Calu3 (cell line): Measurements from ENCODE around the gene SS18L1. TPM values are rescaled to one million over a fixed set of nuclear protein-coding genes. Genes with fewer than 3 reads are reported as not detected.

Experiments
- BruUV-seq: library from RNA; stranded (reverse); fragments of 400-500 nt; replicated peaks from 2 replicates; lab custom pipeline; 2021; lab: Mats Ljungman, UMichigan
- CTCF ChIA-PET: fragments of 300-600 bp; sonication (Branson Sonifier 250); formaldehyde crosslinking; loops from one replicate; lab custom pipeline; 2022; ENCODE audit warnings: antibody characterized with exemption; lab: Charles Lee
- DNase-seq: peaks from one replicate; pipeline ENCODE4 v3.0.0; 2022
- H3K27ac Mint-ChIP-seq: one replicate; pipeline ENCODE4 v1.8.0; 2022; ENCODE audit warnings: mixed read lengths; ENCODE audit not compliant: unreplicated experiment
- H3K27me3 Mint-ChIP-seq: one replicate; pipeline ENCODE4 v1.8.0; 2022; ENCODE audit warnings: mixed read lengths; ENCODE audit not compliant: unreplicated experiment
- H3K36me3 Mint-ChIP-seq: one replicate; pipeline ENCODE4 v1.8.0; 2022; ENCODE audit warnings: mild to moderate bottlenecking, moderate library complexity, mixed read lengths; ENCODE audit not compliant: insufficient read depth, unreplicated experiment
- H3K4me1 Mint-ChIP-seq: one replicate; pipeline ENCODE4 v1.8.0; 2022; ENCODE audit warnings: mild to moderate bottlenecking, low read depth, mixed read lengths; ENCODE audit not compliant: unreplicated experiment
- H3K4me3 Mint-ChIP-seq: one replicate; pipeline ENCODE4 v1.8.0; 2022; ENCODE audit warnings: mild to moderate bottlenecking, low read depth, moderate library complexity, mixed read lengths; ENCODE audit not compliant: unreplicated experiment
- H3K9me3 Mint-ChIP-seq: one replicate; pipeline ENCODE4 v1.8.0; 2022; ENCODE audit warnings: low read depth, mixed read lengths; ENCODE audit not compliant: unreplicated experiment
- CTCF ChIP-seq: fragments of 200-600 bp; IDR thresholded peaks from one replicate; pipeline ENCODE4 v1.8.0; 2022; ENCODE audit warnings: antibody characterized with exemption; ENCODE audit not compliant: unreplicated experiment
- intact Hi-C: fragments of 100-400 bp; cut with micrococcal nuclease; formaldehyde crosslinking; loops from one replicate; pipeline ENCODE4 v1.10.0; 2022; ENCODE audit not compliant: unreplicated experiment
- total RNA-seq: library from RNA; stranded (reverse); gene quantifications from 2 replicates; pipeline ENCODE4 v1.2.3, GENCODE V29; 2022

Gene SS18L1
- total RNA-seq, 1 experiment from 2014 or later = 47.4 TPM

- Mint-ChIP-seq H3K27ac (no peak overlapping the region), H3K36me3 (peaks cover 59% of the 10 kb centered on the region), H3K27me3 (peaks cover 29% of the 10 kb centered on the region), H3K4me3 (no peak overlapping the region), H3K4me1 (peaks cover 5% of the 10 kb centered on the region), H3K9me3 (no peaks in the 10 kb centered on the region)
- intact Hi-C loops = no loop called here
- no peak for TF ChIP-seq CTCF
- DNase-seq = no peak
- CTCF ChIA-PET = no interaction called here
- BruUV-seq = no TSS peak
These were observed 62.8 kb downstream of the SS18L1 start for GRCh38 chr20:62206388-62206775.

GRCh38 chr20:62208061-62208794 lies 64.7 kb downstream of the SS18L1 start:
- CTCF ChIA-PET = interaction anchor here (0.7 kb wide), 1 partner anchor 15 kb away, joined by 4 read pairs; no protein-coding TSS in a partner anchor
- Mint-ChIP-seq H3K4me1 (peaks cover 5% of the 10 kb centered on the region), H3K9me3 (no peaks in the 10 kb centered on the region), H3K4me3 (no peak overlapping the region), H3K36me3 (peaks cover 46% of the 10 kb centered on the region), H3K27me3 (peaks cover 47% of the 10 kb centered on the region), H3K27ac (no peak overlapping the region)
- intact Hi-C loops = no loop called here
- no peak for DNase-seq
- BruUV-seq = no TSS peak
- no peak for TF ChIP-seq CTCF

DNA sequence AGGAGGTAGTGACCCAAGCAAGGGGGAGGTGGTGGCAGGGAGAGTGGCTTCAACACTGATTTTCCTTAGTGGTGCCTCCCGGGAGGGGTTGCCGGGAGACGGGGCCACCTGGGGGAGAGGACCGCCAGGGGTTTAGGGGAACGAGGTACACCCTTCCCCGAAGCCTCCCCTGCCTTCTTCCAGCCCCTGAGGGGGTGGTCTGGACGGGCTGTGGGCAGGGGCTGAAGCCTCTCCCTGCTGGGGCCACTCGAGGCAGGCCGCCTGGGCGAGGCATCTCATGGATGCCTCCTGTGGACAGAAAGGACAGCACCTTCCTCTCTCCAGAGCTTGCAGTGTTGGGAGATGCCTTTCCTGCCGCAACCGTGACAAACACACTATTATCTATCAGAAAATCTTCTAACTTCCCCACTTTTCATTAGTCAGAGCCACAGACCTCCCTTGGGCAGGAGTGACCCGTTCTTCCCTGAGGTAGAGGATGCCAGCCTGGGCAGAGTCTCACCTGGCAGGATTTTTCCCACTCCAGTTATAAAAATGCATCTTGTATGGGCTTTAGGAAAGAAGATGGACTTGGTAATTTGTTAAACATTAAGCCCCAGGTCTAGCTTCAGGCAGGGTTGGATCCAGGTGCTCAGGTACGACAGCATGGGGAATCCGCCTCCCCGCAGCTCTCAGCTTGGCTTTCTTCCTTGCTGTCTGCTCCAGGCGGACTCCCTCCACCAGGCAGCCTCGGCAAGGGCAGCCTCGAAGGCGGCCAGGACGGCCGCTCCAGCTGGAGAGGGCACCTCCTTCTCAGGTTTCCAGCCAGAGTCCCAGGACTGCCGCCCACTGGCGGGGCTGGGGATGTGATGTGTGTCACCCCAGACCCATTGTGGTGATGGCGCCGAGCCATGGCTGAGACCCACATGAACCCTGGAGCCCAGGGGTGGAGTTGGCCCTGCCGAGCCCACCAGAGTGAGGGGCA lies 65.5 kb downstream of the SS18L1 start:
- no peak overlapping the region for H3K27ac Mint-ChIP-seq
- BruUV-seq = no TSS peak
- peak; percentile 57 for DNase-seq
- CTCF ChIA-PET = interaction anchor here (0.7 kb wide), 1 partner anchor 14 kb away, joined by 4 read pairs; no protein-coding TSS in a partner anchor
- H3K4me3 Mint-ChIP-seq = no peak overlapping the region
- peaks cover 12% of the 10 kb centered on the region for H3K4me1 Mint-ChIP-seq
- peaks cover 42% of the 10 kb centered on the region for H3K36me3 Mint-ChIP-seq
- H3K27me3 Mint-ChIP-seq = peaks cover 56% of the 10 kb centered on the region
- intact Hi-C loops = no loop called here
- TF ChIP-seq CTCF = peak; percentile 30
- H3K9me3 Mint-ChIP-seq = no peaks in the 10 kb centered on the region

GRCh38 chr20:62209850-62210495 lies 66.4 kb downstream of the SS18L1 start:
- Mint-ChIP-seq H3K9me3 (no peaks in the 10 kb centered on the region), H3K27ac (no peak overlapping the region), H3K4me3 (no peak overlapping the region), H3K27me3 (peaks cover 65% of the 10 kb centered on the region), H3K4me1 (peaks cover 13% of the 10 kb centered on the region), H3K36me3 (peaks cover 40% of the 10 kb centered on the region)
- DNase-seq = no peak
- CTCF ChIA-PET = no interaction called here
- intact Hi-C loops = no loop called here
- no peak for TF ChIP-seq CTCF
- no TSS peak for BruUV-seq
